ENCODE results near the gene PITHD1. TPM values are rescaled to one million over a fixed set of nuclear protein-coding genes. Genes with fewer than 3 reads are reported as not detected.
A peak's percentile ranks its signal among the peaks of the same experiment; 100 is the strongest.

The PITHD1 gene
- total RNA-seq, 2 donors from 2014 or later = 30.3 to 39.6 TPM

- no peak for TF ChIP-seq CTCF (IDR thresholded peaks at IDR 0.05)
Measured at GRCh38 chr1:23803674-23804073, 25.5 kb downstream of the PITHD1 start.

GRCh38 chr1:23804183-23804835 is 26.1 kb downstream of the PITHD1 start:
- H3K36me3 ChIP-seq = peaks cover 13% of the 10 kb centered on the region
- DNase-seq (ENCODE audit: low spot score) = no peak
- no peak overlapping the region for H3K27ac ChIP-seq
- peaks cover 0 to 19% of the 10 kb centered on the region in 2 donors for H3K4me1 ChIP-seq
- no peak overlapping the region for H3K4me3 ChIP-seq
- H3K27me3 ChIP-seq = no peaks in the 10 kb centered on the region
- TF ChIP-seq CTCF (IDR thresholded peaks at IDR 0.05) = no peak
- no peaks in the 10 kb centered on the region for H3K9me3 ChIP-seq

More at GRCh38 chr1:23803674-23804073, 25.5 kb downstream of the PITHD1 start:
- Histone ChIP-seq H3K4me3 (no peak overlapping the region), H3K4me1 (peaks cover 0 to 25% of the 10 kb centered on the region in 2 donors), H3K36me3 (peaks cover 13% of the 10 kb centered on the region), H3K27me3 (no peaks in the 10 kb centered on the region), H3K27ac (no peak overlapping the region), H3K9me3 (no peaks in the 10 kb centered on the region)
- no peak for DNase-seq (ENCODE audit: low spot score)

GRCh38 chr1:23805025-23805424 is 26.8 kb downstream of the PITHD1 start:
- Histone ChIP-seq H3K27me3 (no peaks in the 10 kb centered on the region), H3K36me3 (peaks cover 13% of the 10 kb centered on the region), H3K4me1 (peaks cover 0 to 12% of the 10 kb centered on the region in 2 donors), H3K4me3 (no peak overlapping the region), H3K9me3 (no peaks in the 10 kb centered on the region), H3K27ac (no peak overlapping the region)
- DNase-seq (ENCODE audit: low spot score) = no peak
- no peak for TF ChIP-seq CTCF (IDR thresholded peaks at IDR 0.05)

- Histone ChIP-seq H3K27ac (no peak overlapping the region), H3K4me1 (peaks cover 0 to 7% of the 10 kb centered on the region in 2 donors), H3K9me3 (no peaks in the 10 kb centered on the region), H3K27me3 (no peaks in the 10 kb centered on the region), H3K4me3 (no peak overlapping the region), H3K36me3 (peaks cover 13% of the 10 kb centered on the region)
- no peak for DNase-seq (ENCODE audit: low spot score)
- TF ChIP-seq CTCF (IDR thresholded peaks at IDR 0.05) = no peak
Measured at GRCh38 chr1:23806280-23806679, 28.1 kb downstream of the PITHD1 start.

GRCh38 chr1:23807453-23807852 is 29.2 kb downstream of the PITHD1 start:
- H3K27ac ChIP-seq = no peak overlapping the region
- no peak for DNase-seq (ENCODE audit: low spot score)
- H3K36me3 ChIP-seq = peaks cover 17% of the 10 kb centered on the region
- H3K4me3 ChIP-seq = no peak overlapping the region
- no peak for TF ChIP-seq CTCF (IDR thresholded peaks at IDR 0.05)
- no peaks in the 10 kb centered on the region for H3K4me1 ChIP-seq
- H3K9me3 ChIP-seq = no peaks in the 10 kb centered on the region
- no peaks in the 10 kb centered on the region for H3K27me3 ChIP-seq

- Histone ChIP-seq H3K4me3 (no peak overlapping the region), H3K27me3 (no peaks in the 10 kb centered on the region), H3K27ac (peak overlapping the region in 1 of 2 donors; percentile 15), H3K36me3 (peaks cover 38% of the 10 kb centered on the region), H3K4me1 (no peaks in the 10 kb centered on the region), H3K9me3 (no peaks in the 10 kb centered on the region)
- peak; percentile 56 to 80 for TF ChIP-seq CTCF (IDR thresholded peaks at IDR 0.05)
- DNase-seq (ENCODE audit: low spot score) = peak; percentile 76
Measured at GRCh38 chr1:23809751-23810171, 31.5 kb downstream of the PITHD1 start.
